NCI-H146 treated with DMSO at 0.1 percent for 48 hours (cell line): ENCODE results near the gene DUSP6.
A peak's percentile ranks its signal among the peaks of the same experiment; 100 is the strongest.

Source experiments
- DNase-seq: peaks from one replicate; lab custom pipeline; 2025; ENCODE audit not compliant: unreplicated experiment; lab: John Stamatoyannopoulos, UW

Gene DUSP6

DNA sequence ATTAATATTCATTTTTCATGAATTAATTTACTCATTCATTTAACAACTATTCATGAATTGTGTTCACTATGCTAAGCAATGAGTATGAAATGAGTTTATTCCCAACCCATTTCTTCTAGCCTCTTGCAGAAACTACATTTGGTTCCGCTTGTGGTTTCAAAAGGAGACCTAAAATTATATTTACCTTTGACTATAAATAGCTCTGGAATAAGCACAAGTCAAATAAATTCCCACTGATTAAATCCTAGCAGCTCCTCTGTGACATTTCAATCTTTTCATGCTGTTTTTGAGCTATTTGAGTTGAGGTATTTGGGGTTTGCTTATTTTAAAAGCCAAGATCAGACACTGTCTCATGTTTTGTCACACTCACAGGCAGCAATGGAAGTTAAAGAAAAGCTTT is 46.9 kb downstream of the DUSP6 start:
- peak; percentile 38 for DNase-seq

DNA sequence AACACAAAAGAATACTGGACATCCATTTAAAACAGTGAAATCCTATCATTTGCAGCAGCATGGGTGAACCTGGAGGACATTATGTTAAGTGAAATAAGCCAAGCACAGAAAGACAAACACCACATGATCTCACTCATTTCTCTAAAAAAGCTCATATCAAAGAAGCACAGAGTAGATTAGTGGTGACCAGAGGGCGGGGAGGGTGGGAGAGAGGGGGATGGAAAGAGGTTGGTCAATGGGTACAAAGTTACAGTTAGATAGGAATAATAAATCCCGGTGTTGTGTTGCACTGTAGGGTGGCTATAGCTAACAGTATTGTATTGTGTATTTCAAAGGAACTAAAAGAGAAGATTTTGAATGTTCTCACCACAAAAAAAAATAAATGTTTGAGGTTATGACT is 52.4 kb downstream of the DUSP6 start:
- no peak for DNase-seq

DNA sequence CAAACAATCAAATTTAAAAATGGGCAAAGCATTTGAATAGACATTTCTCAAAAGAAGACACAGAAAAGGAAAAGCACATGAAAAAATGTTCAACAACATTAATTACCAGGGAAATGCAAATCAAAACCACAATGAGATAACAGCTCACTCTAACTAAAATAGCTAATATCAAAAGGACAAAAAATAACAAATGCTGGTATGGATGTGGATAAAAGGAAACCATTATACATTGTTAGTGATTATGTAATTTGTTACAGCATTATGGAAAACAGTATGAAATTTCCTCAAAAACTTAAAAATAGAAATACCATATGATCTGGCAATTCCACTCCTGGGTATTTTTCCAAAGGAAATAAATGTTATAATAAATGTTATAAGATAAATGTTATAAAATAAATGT is 52.9 kb downstream of the DUSP6 start:
- DNase-seq = no peak
